Dendritic cell treated with granulocyte-macrophage colony-stimulating factor and Interleukin-4, amounts not matched to agents 40 ng/mL and 50 ng/mL, for 4 days (primary cell): ENCODE measurements around the gene EYS.

Experiments
- H3K27ac Mint-ChIP-seq: one replicate; pipeline ENCODE4 v1.8.0; 2022; ENCODE audit warnings: mild to moderate bottlenecking, mixed read lengths
- H3K27me3 Mint-ChIP-seq: one replicate; pipeline ENCODE4 v1.8.0; 2022; ENCODE audit warnings: mild to moderate bottlenecking, mixed read lengths
- H3K36me3 Mint-ChIP-seq: one replicate; pipeline ENCODE4 v1.8.0; 2022; ENCODE audit warnings: low read depth, mixed read lengths
- H3K4me1 Mint-ChIP-seq: one replicate; pipeline ENCODE4 v1.8.0; 2022; ENCODE audit warnings: low read depth, mixed read lengths
- H3K4me3 Mint-ChIP-seq: one replicate; pipeline ENCODE4 v1.8.0; 2022; ENCODE audit warnings: mild to moderate bottlenecking, moderate library complexity, mixed read lengths
- H3K9me3 Mint-ChIP-seq: one replicate; pipeline ENCODE4 v1.8.0; 2022; ENCODE audit warnings: mixed read lengths
- intact Hi-C: fragments of 100-400 bp; cut with micrococcal nuclease; formaldehyde crosslinking; loops from one replicate; pipeline ENCODE4 v1.15.0; 2022

Gene EYS

GRCh38 chr6:65113581-65113980, 593.4 kb downstream of the EYS start:
- H3K27ac Mint-ChIP-seq = no peak overlapping the region
- H3K4me1 Mint-ChIP-seq = no peaks in the 10 kb centered on the region
- H3K4me3 Mint-ChIP-seq = no peak overlapping the region
- no peaks in the 10 kb centered on the region for H3K27me3 Mint-ChIP-seq
- peaks cover 9% of the 10 kb centered on the region for H3K9me3 Mint-ChIP-seq
- no peaks in the 10 kb centered on the region for H3K36me3 Mint-ChIP-seq
- intact Hi-C loops = no loop called here

DNA sequence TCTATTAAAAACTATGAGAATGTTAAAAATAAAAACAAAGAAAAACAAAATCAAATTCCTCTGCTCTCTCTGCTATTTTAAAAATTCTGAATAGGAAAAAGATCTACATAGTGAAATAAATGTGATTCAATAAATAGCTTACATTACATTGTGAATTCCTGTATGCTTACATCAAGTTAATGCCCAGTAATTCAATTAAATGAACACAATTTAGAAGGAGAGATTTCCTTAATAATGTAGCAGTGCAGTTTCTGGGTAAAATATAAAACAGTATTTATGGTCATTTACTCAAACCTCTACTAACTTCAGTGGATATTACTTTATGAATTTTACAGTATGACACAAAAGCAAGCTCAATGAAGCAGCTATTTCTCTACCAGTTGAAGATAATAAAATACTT, 594.6 kb downstream of the EYS start:
- Mint-ChIP-seq H3K4me1 (no peaks in the 10 kb centered on the region), H3K9me3 (peaks cover under 1% of the 10 kb centered on the region), H3K4me3 (no peak overlapping the region), H3K36me3 (no peaks in the 10 kb centered on the region), H3K27me3 (no peaks in the 10 kb centered on the region), H3K27ac (no peak overlapping the region)
- intact Hi-C loops = no loop called here

DNA sequence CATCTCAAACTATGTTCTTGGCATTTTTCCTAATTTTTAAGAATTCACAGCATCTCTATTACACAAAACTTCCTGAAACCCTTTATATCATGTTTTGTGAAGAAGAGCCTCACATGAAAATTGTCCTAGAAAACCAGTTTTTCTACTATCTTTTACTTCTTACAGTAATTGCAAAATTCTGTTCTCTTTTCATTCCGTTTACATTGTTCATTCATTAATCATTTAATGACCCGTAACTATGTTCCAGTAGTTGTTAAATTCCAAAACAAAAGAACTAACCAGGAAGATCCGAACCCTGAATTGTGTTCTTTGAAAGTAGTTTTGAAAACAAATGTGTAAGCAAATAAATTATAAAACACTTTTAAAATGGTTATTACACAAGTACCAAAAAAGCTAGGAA, 597.0 kb downstream of the EYS start:
- Mint-ChIP-seq H3K36me3 (no peaks in the 10 kb centered on the region), H3K27me3 (no peaks in the 10 kb centered on the region), H3K27ac (no peak overlapping the region), H3K4me3 (no peak overlapping the region), H3K9me3 (no peaks in the 10 kb centered on the region), H3K4me1 (no peaks in the 10 kb centered on the region)
- intact Hi-C loops = no loop called here

- intact Hi-C loops = no loop called here
- no peak overlapping the region for H3K4me3 Mint-ChIP-seq
- no peaks in the 10 kb centered on the region for H3K36me3 Mint-ChIP-seq
- no peaks in the 10 kb centered on the region for H3K9me3 Mint-ChIP-seq
- H3K27ac Mint-ChIP-seq = no peak overlapping the region
- H3K4me1 Mint-ChIP-seq = no peaks in the 10 kb centered on the region
- no peaks in the 10 kb centered on the region for H3K27me3 Mint-ChIP-seq
Measured at GRCh38 chr6:65098349-65098748, 608.7 kb downstream of the EYS start.

- Mint-ChIP-seq H3K9me3 (peaks cover 33% of the 10 kb centered on the region), H3K27me3 (no peaks in the 10 kb centered on the region), H3K27ac (no peak overlapping the region), H3K4me1 (no peaks in the 10 kb centered on the region), H3K36me3 (no peaks in the 10 kb centered on the region), H3K4me3 (no peak overlapping the region)
- intact Hi-C loops = no loop called here
Measured at GRCh38 chr6:65091561-65091960, 615.5 kb downstream of the EYS start.

DNA sequence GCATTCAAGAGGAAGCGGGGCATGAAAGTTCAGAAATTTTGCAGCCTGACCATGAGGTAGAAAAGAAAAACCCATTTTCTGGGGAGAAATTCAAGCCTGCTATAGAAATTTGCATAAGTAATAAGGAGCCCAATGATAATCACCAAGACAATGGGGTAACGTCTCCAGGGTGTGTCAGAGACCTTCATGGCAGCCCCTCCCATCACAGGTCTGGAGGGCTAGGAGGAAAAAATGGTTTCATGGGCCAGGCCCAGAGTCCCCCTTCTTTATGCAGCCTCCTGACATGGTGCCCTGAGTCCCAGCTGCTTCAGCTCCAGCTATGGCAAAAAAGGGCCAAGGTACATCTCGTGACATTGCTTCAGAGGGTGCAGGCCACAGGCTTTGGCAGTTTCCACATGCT, 618.5 kb downstream of the EYS start:
- H3K4me3 Mint-ChIP-seq = no peak overlapping the region
- intact Hi-C loops = no loop called here
- peaks cover 33% of the 10 kb centered on the region for H3K9me3 Mint-ChIP-seq
- no peaks in the 10 kb centered on the region for H3K27me3 Mint-ChIP-seq
- no peaks in the 10 kb centered on the region for H3K4me1 Mint-ChIP-seq
- H3K36me3 Mint-ChIP-seq = no peaks in the 10 kb centered on the region
- H3K27ac Mint-ChIP-seq = no peak overlapping the region

DNA sequence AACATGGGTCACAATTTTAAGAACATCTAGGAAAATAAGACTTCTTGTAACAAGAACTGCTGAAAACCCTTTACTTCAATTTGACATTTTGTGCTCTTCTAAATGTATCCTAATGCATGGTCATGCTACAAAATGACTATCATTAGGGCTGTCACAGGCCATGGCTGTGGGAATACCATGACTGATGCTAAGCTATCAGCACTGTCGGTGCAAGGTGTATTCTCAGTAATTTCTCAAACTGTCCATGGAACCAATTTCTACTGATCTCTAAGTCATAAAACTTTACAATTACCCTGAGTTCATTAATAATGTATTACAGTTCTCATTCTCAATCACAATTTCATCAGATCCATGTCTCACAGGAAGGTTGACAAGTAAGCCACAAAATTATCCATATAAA, 625.3 kb downstream of the EYS start:
- no peaks in the 10 kb centered on the region for H3K36me3 Mint-ChIP-seq
- H3K9me3 Mint-ChIP-seq = peaks cover under 1% of the 10 kb centered on the region
- H3K4me1 Mint-ChIP-seq = no peaks in the 10 kb centered on the region
- no peak overlapping the region for H3K4me3 Mint-ChIP-seq
- intact Hi-C loops = no loop called here
- no peaks in the 10 kb centered on the region for H3K27me3 Mint-ChIP-seq
- no peak overlapping the region for H3K27ac Mint-ChIP-seq

- Mint-ChIP-seq H3K4me1 (no peaks in the 10 kb centered on the region), H3K27ac (no peak overlapping the region), H3K4me3 (no peak overlapping the region), H3K9me3 (no peaks in the 10 kb centered on the region), H3K36me3 (no peaks in the 10 kb centered on the region), H3K27me3 (no peaks in the 10 kb centered on the region)
- intact Hi-C loops = no loop called here
Measured at GRCh38 chr6:65075705-65076230, 631.3 kb downstream of the EYS start.

DNA sequence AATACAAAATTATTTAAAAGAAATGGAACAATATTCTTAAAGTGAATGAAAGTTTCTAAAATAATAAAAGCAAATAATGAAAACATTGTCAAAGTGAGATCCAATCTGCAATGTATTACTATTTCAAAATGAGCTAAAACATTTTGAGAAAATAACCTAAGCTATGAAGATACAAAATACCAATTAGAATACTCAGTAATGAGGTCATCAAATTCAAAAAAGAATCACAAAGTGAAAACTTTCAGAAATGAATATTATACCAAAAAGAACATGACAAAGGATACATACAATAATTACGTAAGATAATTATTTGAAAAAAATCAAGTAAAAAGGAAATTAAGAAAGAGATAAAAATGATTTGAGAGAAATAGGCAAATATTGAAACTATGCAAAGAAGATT, 634.5 kb downstream of the EYS start:
- Mint-ChIP-seq H3K36me3 (no peaks in the 10 kb centered on the region), H3K27me3 (no peaks in the 10 kb centered on the region), H3K9me3 (no peaks in the 10 kb centered on the region), H3K4me3 (no peak overlapping the region), H3K4me1 (no peaks in the 10 kb centered on the region), H3K27ac (no peak overlapping the region)
- intact Hi-C loops = no loop called here

- Mint-ChIP-seq H3K9me3 (no peaks in the 10 kb centered on the region), H3K36me3 (no peaks in the 10 kb centered on the region), H3K4me3 (no peak overlapping the region), H3K4me1 (no peaks in the 10 kb centered on the region), H3K27ac (no peak overlapping the region), H3K27me3 (no peaks in the 10 kb centered on the region)
- intact Hi-C loops = no loop called here
Measured at GRCh38 chr6:65071480-65071879, 635.5 kb downstream of the EYS start.

DNA sequence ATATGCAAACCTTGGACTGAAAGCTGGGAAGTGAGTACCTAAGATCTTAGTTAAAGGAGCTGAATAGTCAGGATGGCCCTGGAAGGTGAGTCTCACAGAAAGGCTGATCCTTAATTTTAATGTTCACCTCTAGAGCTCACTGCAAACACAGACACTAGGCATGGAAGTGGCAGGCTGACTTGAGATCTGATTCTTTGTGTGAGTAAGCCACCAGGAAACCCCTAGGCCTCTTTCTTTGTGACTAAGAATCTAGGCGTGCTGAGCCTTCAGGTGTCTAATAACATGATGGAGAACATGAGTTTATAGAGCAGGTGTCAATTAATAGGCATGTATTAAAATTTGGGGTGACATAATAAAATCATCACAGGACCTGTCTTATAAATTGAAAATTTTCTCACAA, 642.2 kb downstream of the EYS start:
- H3K4me1 Mint-ChIP-seq = no peaks in the 10 kb centered on the region
- H3K27me3 Mint-ChIP-seq = no peaks in the 10 kb centered on the region
- H3K36me3 Mint-ChIP-seq = no peaks in the 10 kb centered on the region
- H3K4me3 Mint-ChIP-seq = no peak overlapping the region
- no peak overlapping the region for H3K27ac Mint-ChIP-seq
- intact Hi-C loops = no loop called here
- H3K9me3 Mint-ChIP-seq = peaks cover 10% of the 10 kb centered on the region

DNA sequence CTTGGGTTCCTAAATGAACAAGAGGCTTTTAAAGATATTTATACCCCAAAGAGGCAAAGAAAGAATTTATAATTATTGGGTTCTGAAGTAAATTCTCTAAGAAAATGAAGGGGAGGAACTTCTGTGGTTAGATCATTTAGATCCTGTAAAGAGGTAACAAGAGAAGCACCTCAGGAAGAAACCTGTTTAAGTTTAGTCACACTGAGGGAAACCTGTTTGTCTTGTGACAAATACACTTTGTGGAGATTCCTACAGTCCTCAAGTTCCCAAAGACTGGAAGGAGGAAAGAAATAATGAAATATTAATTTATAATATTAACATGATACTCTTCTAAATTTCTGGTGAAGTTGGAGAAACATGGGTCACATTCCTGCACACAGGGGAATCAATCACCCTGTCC, 647.5 kb downstream of the EYS start:
- H3K4me1 Mint-ChIP-seq = no peaks in the 10 kb centered on the region
- H3K27ac Mint-ChIP-seq = no peak overlapping the region
- H3K4me3 Mint-ChIP-seq = no peak overlapping the region
- intact Hi-C loops = no loop called here
- H3K9me3 Mint-ChIP-seq = peaks cover 14% of the 10 kb centered on the region
- no peaks in the 10 kb centered on the region for H3K27me3 Mint-ChIP-seq
- H3K36me3 Mint-ChIP-seq = no peaks in the 10 kb centered on the region

DNA sequence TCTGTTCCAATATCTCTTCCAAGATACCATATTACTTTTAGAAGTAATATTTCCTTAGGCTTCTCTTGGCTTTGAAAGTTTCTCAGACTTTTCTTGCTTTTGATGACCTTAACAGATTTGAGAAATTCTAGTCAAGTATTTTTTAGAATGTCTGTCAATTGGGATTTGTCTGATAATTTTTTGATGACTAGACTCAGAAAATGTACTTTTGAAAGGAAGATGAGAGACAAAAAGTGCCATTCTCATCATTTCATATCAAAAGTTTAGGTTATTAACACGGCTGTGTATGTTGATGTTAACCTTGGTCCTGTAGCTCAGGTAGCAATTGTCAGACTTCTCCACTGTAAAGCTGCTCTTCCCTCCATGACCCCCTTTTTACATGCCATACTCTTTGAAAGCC, 651.5 kb downstream of the EYS start:
- Mint-ChIP-seq H3K9me3 (peaks cover 11% of the 10 kb centered on the region), H3K4me3 (no peak overlapping the region), H3K36me3 (no peaks in the 10 kb centered on the region), H3K27ac (no peak overlapping the region), H3K27me3 (no peaks in the 10 kb centered on the region), H3K4me1 (no peaks in the 10 kb centered on the region)
- intact Hi-C loops = no loop called here

- Mint-ChIP-seq H3K4me1 (no peaks in the 10 kb centered on the region), H3K4me3 (no peak overlapping the region), H3K27me3 (no peaks in the 10 kb centered on the region), H3K9me3 (peaks cover 15% of the 10 kb centered on the region), H3K27ac (no peak overlapping the region), H3K36me3 (no peaks in the 10 kb centered on the region)
- intact Hi-C loops = no loop called here
Measured at GRCh38 chr6:65052626-65053025, 654.4 kb downstream of the EYS start.

DNA sequence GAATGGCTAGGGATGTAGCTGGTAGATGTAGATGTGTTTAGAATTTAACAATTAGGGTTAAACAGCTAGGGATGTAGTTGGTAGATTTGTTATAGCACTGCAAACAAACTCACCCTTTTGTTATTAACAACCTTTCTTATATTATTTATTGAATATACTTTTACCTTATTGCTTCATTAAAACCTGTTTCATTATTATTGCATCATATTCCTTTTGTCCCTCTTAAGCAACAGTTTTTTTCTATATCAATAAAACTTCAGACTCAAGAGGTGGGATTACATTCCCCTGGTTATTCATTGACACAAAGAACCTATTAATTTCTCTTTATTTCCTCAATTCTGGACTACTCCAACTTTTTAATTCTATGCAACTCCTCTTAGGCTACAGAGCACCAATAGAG, 661.2 kb downstream of the EYS start:
- Mint-ChIP-seq H3K4me3 (no peak overlapping the region), H3K36me3 (no peaks in the 10 kb centered on the region), H3K27ac (no peak overlapping the region), H3K27me3 (no peaks in the 10 kb centered on the region), H3K4me1 (no peaks in the 10 kb centered on the region), H3K9me3 (peaks cover 37% of the 10 kb centered on the region)
- intact Hi-C loops = no loop called here
